Measurements from ENCODE around the gene TMEM214. TPM values are rescaled to one million over a fixed set of nuclear protein-coding genes. Genes with fewer than 3 reads are reported as not detected.

Gene TMEM214
- polyA plus RNA-seq, 1 donor from 2014 or later, result 10.3 TPM

GRCh38 chr2:26991717-26992116 is 41.0 kb upstream of the TMEM214 start:
- TF ChIP-seq EP300 (conservative IDR thresholded peaks at IDR 0.05; ENCODE audit: poor library complexity, severe bottlenecking) (no peak), MXI1 (conservative IDR thresholded peaks at IDR 0.05; ENCODE audit: poor library complexity, severe bottlenecking) (no peak), RAD21 (conservative IDR thresholded peaks at IDR 0.05) (no peak), EZH2 (IDR thresholded peaks at IDR 0.05; ENCODE audit: borderline replicate concordance, insufficient read depth, low read length, poor library complexity, severe bottlenecking) (no peak), TAF1 (IDR thresholded peaks at IDR 0.05; ENCODE audit: low read depth) (no peak), CTCF (IDR thresholded peaks at IDR 0.05; ENCODE audit: poor library complexity, severe bottlenecking) (no peak), POLR2AphosphoS5 (IDR thresholded peaks at IDR 0.05) (no peak)
- no peaks in the 10 kb centered on the region for H3K27me3 ChIP-seq (ENCODE audit: insufficient read depth, low read depth, low read length)
- H3K9me2 ChIP-seq (ENCODE audit: insufficient read depth, low read length), result no peaks in the 10 kb centered on the region

GRCh38 chr2:26993768-26994167 is 39.0 kb upstream of the TMEM214 start:
- Histone ChIP-seq H3K9me2 (ENCODE audit: insufficient read depth, low read length) (no peaks in the 10 kb centered on the region), H2AFZ (ENCODE audit: low read depth, low read length) (no peak overlapping the region), H3F3A (ENCODE audit: insufficient read depth, low read length, poor library complexity, severe bottlenecking) (no peaks in the 10 kb centered on the region), H4K20me1 (ENCODE audit: insufficient read depth) (no peaks in the 10 kb centered on the region), H3K79me2 (replicated peaks; ENCODE audit: insufficient read depth, low read length) (peaks cover 3% of the 10 kb centered on the region), H3K27me3 (ENCODE audit: insufficient read depth, low read depth, low read length) (no peaks in the 10 kb centered on the region), H3K9ac (ENCODE audit: low read length) (no peak overlapping the region), H3K36me3 (ENCODE audit: insufficient read depth, low read length) (peaks cover 6% of the 10 kb centered on the region), H3K27ac (ENCODE audit: low read length) (no peak overlapping the region), H3K4me2 (ENCODE audit: low read length) (no peak overlapping the region), H3K4me3 (ENCODE audit: low read length) (no peak overlapping the region), H3K9me3 (ENCODE audit: low read length) (no peaks in the 10 kb centered on the region)
- TF ChIP-seq CTCF (IDR thresholded peaks at IDR 0.05; ENCODE audit: poor library complexity, severe bottlenecking) (no peak), MXI1 (conservative IDR thresholded peaks at IDR 0.05; ENCODE audit: poor library complexity, severe bottlenecking) (no peak)

More at GRCh38 chr2:26991717-26992116, 41.0 kb upstream of the TMEM214 start:
- no peaks in the 10 kb centered on the region for H4K20me1 ChIP-seq (ENCODE audit: insufficient read depth)
- H3K4me3 ChIP-seq (ENCODE audit: low read length), result no peak overlapping the region
- H2AFZ ChIP-seq (ENCODE audit: low read depth, low read length), result no peak overlapping the region
- H3K27ac ChIP-seq (ENCODE audit: low read length), result no peak overlapping the region
- H3K36me3 ChIP-seq (ENCODE audit: insufficient read depth, low read length), result peaks cover 6% of the 10 kb centered on the region
- no peaks in the 10 kb centered on the region for H3K9me3 ChIP-seq (ENCODE audit: low read length)
- H3K9ac ChIP-seq (ENCODE audit: low read length), result no peak overlapping the region
- no peaks in the 10 kb centered on the region for H3K79me2 ChIP-seq (replicated peaks; ENCODE audit: insufficient read depth, low read length)
- no peak overlapping the region for H3K4me2 ChIP-seq (ENCODE audit: low read length)
- H3F3A ChIP-seq (ENCODE audit: insufficient read depth, low read length, poor library complexity, severe bottlenecking), result no peaks in the 10 kb centered on the region

- H2AFZ ChIP-seq (ENCODE audit: low read depth, low read length), result no peak overlapping the region
Observed at GRCh38 chr2:26994983-26995382, 37.8 kb upstream of the TMEM214 start.

More at GRCh38 chr2:26994983-26995382, 37.8 kb upstream of the TMEM214 start:
- Histone ChIP-seq H3K27ac (ENCODE audit: low read length) (no peak overlapping the region), H3K4me2 (ENCODE audit: low read length) (no peak overlapping the region), H3K79me2 (replicated peaks; ENCODE audit: insufficient read depth, low read length) (peaks cover 3% of the 10 kb centered on the region), H3F3A (ENCODE audit: insufficient read depth, low read length, poor library complexity, severe bottlenecking) (no peaks in the 10 kb centered on the region), H3K9me2 (ENCODE audit: insufficient read depth, low read length) (no peaks in the 10 kb centered on the region), H3K27me3 (ENCODE audit: insufficient read depth, low read depth, low read length) (no peaks in the 10 kb centered on the region), H3K9ac (ENCODE audit: low read length) (no peak overlapping the region), H3K9me3 (ENCODE audit: low read length) (no peaks in the 10 kb centered on the region), H3K36me3 (ENCODE audit: insufficient read depth, low read length) (peaks cover 6% of the 10 kb centered on the region), H4K20me1 (ENCODE audit: insufficient read depth) (no peaks in the 10 kb centered on the region), H3K4me3 (ENCODE audit: low read length) (no peak overlapping the region)
- TF ChIP-seq TAF1 (IDR thresholded peaks at IDR 0.05; ENCODE audit: low read depth), result no peak
- TF ChIP-seq EZH2 (IDR thresholded peaks at IDR 0.05; ENCODE audit: borderline replicate concordance, insufficient read depth, low read length, poor library complexity, severe bottlenecking), result no peak
- TF ChIP-seq REST (IDR thresholded peaks at IDR 0.05; ENCODE audit: borderline replicate concordance), result no peak
- no peak for TF ChIP-seq MXI1 (conservative IDR thresholded peaks at IDR 0.05; ENCODE audit: poor library complexity, severe bottlenecking)
- no peak for TF ChIP-seq RAD21 (conservative IDR thresholded peaks at IDR 0.05)
- no peak for TF ChIP-seq EP300 (conservative IDR thresholded peaks at IDR 0.05; ENCODE audit: poor library complexity, severe bottlenecking)
- TF ChIP-seq CTCF (IDR thresholded peaks at IDR 0.05; ENCODE audit: poor library complexity, severe bottlenecking), result no peak
- TF ChIP-seq SMC3 (conservative IDR thresholded peaks at IDR 0.05; ENCODE audit: poor library complexity), result no peak
- TF ChIP-seq POLR2AphosphoS5 (IDR thresholded peaks at IDR 0.05), result no peak
